Hepatocyte (in vitro differentiated cells): ENCODE results near the gene GGA1.

Experiments used
- EZH2 ChIP-seq: fragments of 200-600 bp; sonication (generic); IDR thresholded peaks from 2 replicates; pipeline ENCODE4 v1.6.1; 2016; ENCODE audit warnings: antibody characterized with exemption, mild to moderate bottlenecking, borderline replicate concordance
- EZH2phosphoT487 ChIP-seq: fragments of 200-600 bp; sonication (generic); IDR thresholded peaks from one replicate; pipeline ENCODE4 v1.6.1; 2018; ENCODE audit warnings: antibody characterized with exemption, mild to moderate bottlenecking, low read depth, moderate library complexity; ENCODE audit not compliant: unreplicated experiment, severe bottlenecking
- TF ChIP-seq, protein P1 (sequence below): fragments of 200-600 bp; sonication (generic); IDR thresholded peaks from 2 replicates; pipeline ENCODE4 v1.5.1; 2016; ENCODE audit warnings: antibody characterized with exemption, mild to moderate bottlenecking; ENCODE audit not compliant: poor library complexity

DNA sequence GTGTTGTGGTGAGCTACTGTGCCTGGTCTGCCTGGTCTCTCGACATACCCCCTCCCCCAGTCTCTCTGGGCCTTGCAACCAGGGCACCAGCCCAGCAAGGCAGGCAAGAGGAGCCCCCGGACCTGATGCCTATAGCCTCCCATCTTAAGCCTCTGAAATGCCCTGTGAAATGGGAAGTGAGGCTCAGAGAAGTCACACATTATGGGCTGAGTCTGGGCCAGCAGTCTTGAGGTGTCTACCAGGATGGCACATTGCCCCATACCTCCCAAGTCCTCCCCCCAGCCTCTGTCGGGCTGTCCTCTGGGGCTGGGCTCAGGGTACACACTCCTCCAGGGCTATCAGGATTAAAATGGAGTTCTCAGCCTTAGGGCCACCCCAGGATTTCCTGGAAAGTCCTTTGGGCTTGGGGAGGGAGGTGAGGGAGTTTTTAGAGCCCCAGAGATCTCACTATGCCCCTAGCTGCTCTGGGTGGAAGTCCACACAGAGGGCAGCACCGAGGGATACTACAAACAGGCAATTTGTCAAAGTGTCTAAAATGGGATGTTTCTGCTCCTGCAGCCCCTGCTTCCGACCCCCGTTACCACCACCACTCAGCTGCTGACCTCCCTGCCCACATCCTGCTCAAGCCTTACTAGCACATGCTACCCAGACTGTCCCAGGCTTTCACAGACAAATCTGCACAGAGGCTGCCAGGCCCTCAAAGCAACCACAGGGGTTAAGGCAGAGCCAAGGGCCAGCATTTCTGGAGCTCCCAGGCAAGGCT is 27.7 kb downstream of the GGA1 start:
- TF ChIP-seq, protein P1, sequence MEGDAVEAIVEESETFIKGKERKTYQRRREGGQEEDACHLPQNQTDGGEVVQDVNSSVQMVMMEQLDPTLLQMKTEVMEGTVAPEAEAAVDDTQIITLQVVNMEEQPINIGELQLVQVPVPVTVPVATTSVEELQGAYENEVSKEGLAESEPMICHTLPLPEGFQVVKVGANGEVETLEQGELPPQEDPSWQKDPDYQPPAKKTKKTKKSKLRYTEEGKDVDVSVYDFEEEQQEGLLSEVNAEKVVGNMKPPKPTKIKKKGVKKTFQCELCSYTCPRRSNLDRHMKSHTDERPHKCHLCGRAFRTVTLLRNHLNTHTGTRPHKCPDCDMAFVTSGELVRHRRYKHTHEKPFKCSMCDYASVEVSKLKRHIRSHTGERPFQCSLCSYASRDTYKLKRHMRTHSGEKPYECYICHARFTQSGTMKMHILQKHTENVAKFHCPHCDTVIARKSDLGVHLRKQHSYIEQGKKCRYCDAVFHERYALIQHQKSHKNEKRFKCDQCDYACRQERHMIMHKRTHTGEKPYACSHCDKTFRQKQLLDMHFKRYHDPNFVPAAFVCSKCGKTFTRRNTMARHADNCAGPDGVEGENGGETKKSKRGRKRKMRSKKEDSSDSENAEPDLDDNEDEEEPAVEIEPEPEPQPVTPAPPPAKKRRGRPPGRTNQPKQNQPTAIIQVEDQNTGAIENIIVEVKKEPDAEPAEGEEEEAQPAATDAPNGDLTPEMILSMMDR, result no peak
- no peak for TF ChIP-seq EZH2phosphoT487
- no peak for TF ChIP-seq EZH2
